ENCODE data around the gene ME1.

DNA sequence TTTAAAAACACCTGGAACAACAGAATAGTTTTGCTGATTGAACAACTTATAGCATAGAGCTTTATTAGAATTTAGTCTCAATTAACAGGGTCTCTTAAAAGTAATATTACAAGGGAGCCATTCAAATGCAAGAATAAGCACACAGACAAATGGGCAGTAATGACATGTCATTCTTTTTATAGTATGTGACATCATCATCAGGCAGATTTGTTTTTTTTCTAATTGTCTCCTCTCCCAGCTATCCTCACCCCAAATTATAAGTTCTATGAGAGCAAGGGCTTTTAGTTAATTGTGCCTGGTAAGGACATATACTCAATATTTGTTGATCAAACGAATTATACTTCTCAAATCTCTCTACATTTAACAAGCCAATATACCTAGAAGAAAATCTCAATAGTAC, 248.7 kb downstream of the ME1 start:
- TF ChIP-seq YY1 (tag by site-specific recombination; IDR thresholded peaks at IDR 0.05), result no peak
- peak; percentile 78 for TF ChIP-seq ATF2 (tag by site-specific recombination; IDR thresholded peaks at IDR 0.05; ENCODE audit: low read depth)
